GM19239 (cell line): ENCODE data around the gene SEMA3D.
"Not testable (repeated sequence)": the region's sequence is repeated elsewhere in the genome, so short reads cannot be mapped to it uniquely, and the experiment has no call there.

Experiments
- DNase-seq: peaks from one replicate; pipeline ENCODE4 v3.0.0; 2011; ENCODE audit warnings: low spot score; ENCODE audit not compliant: insufficient read length
- FAIRE-seq: peaks from 2 replicates; lab custom pipeline; 2011; peaks lifted over from hg19 to GRCh38; lab: Jason Lieb, UNC

Gene SEMA3D

DNA sequence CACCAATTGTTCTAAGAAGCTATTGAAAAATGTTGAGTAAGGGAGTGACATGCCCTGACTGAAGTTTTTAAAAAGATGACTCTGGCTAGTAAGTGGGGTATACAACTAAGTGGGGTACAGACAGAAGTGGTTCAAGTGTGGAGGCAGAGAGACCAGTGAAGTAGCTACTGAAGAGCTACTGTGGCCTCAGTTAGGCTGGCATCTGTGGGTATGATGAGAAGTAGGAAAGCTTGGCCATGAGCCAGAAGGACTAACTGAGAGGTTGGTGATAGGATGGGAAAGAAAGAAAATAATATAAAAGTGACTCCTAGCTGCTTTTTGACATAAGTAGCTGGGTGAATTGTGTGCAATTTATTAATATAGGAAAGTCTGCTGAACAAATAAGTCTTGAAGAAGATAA is 176.6 kb downstream of the SEMA3D start:
- FAIRE-seq (no peak), DNase-seq (no peak)

DNA sequence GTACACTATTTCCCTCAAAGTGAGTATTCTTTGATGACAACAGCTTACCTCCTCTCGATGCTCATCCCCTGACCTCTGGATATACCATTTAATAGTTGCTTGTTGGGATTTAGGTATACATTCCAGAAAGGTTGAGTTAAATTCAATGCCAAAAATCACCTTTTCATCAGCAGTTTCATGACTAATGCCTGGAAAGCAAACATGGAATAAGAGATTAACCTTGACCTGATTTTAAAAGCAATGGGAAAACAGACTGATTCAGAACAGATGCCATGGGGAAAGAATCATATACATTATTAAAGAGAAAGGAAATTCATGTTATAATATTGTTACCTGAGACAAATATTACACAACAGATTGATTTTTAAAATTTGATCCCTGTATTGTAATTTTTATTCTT is 180.1 kb downstream of the SEMA3D start:
- DNase-seq (no peak), FAIRE-seq (no peak)

DNA sequence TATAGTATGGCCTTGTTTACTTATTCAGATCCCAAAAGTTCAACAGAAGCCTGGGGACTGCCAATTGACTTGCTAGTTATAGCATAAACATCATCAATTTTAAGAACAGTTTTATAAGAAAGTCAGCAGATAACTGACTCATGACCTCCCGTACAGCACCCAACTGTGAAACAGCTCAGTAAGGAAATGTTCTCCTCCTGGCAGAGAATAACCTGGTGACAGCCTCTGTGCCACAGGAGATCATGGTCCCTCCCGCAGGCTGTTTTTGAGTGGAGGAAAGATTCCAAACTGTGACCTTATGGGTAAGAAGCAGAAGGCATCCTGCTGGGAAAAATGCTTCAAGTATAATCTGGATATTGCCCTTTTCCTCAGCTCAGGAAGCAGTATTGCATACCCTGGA is 182.5 kb downstream of the SEMA3D start:
- DNase-seq, result no peak
- FAIRE-seq, result no peak

DNA sequence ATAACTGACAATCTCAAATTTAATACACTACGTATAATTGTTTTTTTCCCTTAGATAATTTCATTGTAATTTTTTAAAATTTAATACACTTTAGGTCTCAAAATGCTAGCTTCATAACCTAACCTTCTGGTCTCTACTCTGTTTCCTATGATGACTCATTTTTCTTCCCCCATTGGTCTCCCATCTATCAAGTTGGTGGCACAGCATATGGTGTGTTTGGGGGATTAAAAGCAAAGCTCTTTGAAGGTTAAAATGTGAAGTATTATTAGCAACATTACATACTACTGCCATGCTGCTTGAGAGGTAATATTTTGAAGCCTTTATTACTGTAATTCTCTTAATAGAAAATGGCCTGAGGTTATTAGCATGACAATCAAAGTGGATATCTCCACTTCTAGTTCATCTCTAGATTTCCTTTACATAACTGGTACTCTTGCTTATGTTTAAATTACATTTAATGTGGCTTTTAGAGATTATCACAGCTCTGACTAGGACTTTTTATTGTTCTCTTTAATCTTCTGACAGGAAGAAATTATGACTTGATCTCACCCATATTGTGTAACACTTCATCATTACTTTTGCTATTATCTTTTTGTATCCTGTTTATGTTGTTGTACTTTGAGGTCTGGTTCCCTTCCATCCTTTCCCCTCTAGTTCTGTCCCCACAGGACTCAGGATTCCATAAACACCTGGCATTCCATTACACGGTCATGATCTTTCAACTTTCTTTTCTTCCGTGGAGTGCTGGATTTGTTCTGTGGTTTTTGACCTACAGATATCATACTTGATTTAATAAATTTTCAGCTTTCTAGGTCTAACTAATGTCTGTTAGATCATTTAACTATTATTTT is 185.1 kb downstream of the SEMA3D start:
- DNase-seq, result no peak
- no peak for FAIRE-seq

DNA sequence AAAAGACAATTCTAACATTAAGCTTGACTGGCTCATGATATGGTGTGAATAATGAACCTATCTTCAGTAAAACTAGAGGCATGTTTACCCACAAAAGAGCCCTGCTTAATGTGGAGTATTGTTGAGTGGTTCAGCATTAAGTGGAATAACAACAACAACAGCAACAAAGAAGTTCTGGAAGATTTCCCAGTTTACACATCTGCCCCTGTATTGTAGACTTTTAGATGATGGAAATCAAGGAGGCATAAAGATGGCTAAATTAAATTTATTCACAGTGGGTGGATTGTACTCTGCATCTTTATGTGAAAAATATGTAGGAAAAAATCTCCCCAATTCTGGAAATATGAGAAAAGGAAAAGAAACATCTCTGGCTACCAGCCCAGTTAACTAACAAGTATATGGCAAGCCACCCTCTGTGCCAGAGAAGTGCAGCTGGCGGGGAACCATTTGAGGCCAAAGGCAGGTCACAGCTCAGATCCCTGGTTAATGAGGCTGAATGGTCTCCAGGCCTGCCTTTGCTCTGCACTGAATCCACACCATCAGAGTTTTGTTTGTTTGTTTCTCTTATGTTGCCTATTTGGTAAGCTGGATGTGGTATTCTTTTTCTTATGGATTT is 186.0 kb downstream of the SEMA3D start:
- DNase-seq (no peak), FAIRE-seq (no peak)

DNA sequence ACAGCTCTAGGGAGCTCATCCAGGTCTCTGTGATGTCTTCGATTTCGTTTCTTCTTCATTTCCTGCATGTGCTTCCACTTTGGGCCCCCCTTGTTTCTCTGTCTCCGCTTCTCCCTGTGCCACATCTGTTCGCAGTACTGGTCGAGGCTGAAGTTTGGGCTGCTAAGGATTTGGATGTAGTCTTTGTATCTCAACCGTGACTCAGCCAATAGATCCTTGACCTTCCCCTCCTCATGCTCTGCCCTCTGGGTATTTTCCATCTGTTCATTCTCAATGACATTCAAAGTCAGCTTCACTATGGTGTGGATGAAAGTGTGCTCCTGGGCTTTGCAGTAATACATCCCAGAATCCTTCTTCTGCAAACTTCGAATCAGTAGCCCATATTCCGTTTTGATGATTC is 187.4 kb downstream of the SEMA3D start:
- FAIRE-seq (no peak), DNase-seq (no peak)

DNA sequence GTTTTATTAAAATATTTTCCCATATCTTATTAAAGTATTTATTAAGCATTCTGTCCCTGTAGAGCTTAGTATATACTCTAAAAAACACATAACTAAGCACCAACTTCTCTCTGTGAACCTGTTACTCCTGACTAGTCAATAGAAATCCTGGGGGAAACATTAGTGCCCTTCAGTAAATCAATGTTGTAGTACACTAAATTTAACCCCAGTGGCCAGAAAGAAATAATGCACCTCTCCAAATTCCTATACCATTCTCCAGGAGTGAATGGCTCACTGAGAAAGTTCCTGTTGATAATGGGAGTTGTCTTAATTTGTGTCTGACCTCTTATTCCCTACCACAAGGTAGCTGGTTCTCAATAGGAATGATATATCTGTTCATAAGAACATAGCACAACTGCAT is 188.2 kb downstream of the SEMA3D start:
- no peak for FAIRE-seq
- DNase-seq, result no peak

DNA sequence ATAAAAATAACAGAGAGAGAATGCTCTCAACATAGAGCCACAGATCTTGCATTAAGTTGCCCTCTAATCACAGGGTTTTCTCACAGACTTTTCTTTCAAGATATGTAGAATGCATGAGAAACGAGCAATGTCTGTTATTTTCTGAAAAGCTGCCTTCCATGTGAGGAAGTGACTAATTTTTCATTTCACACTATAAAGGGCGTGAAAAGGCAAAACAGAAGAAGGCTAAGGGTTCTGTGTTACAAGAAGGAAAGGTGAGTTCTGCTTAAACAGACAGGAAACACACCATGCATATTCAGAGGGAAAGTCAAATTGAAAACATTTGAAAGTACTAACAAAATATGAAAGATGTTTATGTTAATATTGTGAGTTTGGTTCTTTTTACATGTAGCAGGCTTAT is 189.2 kb downstream of the SEMA3D start:
- no peak for FAIRE-seq
- no peak for DNase-seq

DNA sequence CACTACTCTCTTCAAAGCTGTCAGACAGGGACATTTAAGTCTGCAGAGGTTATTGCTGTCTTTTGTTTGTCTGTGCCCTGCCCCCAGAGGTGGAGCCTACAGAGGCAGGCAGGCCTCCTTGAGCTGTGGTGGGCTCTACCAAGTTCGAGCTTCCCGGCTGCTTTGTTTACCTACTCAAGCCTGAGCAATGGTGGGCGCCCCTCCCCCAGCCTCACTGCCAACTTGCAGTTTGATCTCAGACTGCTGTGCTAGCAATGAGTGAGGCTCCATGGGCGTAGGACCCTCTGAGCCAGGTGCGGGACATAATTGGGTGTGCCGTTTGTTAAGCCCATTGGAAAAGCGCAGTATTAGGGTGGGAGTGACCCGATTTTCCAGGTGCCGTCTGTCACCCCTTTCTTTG is 193.9 kb downstream of the SEMA3D start:
- FAIRE-seq, DNase-seq: not testable (repeated sequence)

DNA sequence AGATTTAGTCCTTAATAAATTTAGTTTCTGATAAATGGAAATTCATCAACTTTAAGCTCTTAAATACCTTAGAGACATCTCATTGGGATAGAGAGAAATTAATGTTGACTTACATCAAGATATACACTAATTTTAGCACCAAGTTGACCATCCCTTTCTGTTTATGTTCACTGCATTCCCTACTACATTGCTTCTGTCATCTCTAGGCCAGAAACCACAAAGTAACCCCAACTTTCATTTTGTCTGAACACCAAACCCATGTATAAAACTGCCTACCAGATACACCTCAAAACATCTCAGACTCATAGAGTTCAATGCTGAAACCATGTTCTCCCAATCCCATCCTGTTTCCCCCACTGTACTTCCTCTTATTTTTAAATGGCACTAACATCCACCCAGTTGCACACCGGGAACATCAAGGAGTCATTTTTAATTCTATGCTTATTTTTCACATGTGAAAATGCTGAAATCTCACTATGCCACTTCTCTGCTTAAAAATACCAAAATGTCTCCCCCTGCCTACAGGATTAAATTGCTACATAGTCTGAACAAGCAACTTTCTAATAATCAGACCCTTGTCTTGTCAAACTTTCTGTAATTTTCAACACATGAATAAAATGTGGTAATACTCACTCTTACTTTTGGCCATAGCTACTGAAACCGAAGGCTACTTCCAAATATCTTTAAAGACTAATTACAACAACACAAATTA is 201.6 kb downstream of the SEMA3D start:
- FAIRE-seq (no peak), DNase-seq (no peak)

DNA sequence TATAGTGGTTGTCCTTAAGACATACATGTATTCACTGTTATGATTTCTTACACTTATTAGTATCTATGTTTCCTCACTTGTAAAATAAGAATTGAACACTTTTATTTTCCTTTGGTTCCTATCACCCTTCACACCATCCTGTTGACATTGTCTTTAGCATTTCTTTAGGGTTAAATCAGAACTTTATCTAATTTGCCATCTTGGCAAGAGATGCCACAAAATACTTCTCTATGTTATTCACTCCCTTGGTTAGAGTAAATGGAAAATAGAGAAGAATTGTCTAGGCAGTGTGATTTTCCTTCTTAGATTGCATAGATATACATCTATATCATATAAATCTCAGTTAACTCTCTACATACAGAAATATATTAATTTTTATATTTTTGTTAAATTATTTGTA is 204.7 kb downstream of the SEMA3D start:
- FAIRE-seq (no peak), DNase-seq (no peak)

DNA sequence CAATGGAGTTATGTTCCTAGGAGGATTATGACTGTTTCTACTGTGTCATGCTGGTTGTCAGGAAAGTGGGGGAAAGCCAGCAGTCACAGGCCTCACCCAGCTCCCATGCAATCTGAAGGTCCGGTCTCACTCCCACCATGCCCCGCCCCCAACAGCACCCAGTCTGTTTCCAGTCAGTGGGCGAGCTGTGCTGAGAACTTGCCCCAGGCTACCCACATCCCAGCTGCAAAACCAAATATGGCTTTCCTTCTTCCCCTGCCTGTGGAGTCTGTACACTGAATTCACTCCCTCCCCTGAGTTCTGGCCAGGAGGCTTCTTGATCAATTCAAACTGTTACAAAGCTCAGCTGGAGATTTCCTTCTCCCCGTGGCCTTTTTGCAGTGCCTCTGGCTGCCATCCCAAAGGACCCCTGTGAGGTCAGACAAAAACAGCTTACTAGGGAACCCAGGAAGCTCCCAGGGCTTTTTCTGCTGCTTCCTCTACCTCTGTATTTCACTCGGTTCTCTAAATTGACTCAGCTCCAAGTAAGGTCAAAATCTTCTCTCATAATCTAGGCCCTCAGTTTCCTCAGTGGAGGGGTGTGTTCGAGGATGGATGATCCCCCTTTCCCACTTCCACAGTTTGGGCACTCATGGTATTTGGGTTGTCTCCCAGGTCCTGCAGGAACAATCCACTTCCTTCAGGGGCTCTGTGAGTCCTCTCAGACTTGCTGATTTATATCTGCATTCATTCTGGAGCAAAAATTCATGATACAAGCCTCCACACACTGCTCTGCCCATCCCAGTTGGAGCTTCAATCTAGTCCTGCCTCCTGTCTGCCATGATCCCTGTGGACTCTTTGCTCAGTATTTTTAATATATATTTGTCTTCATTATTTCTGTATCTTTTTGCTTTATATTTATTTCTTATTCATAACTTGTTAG is 205.5 kb downstream of the SEMA3D start:
- FAIRE-seq, result no peak
- no peak for DNase-seq

DNA sequence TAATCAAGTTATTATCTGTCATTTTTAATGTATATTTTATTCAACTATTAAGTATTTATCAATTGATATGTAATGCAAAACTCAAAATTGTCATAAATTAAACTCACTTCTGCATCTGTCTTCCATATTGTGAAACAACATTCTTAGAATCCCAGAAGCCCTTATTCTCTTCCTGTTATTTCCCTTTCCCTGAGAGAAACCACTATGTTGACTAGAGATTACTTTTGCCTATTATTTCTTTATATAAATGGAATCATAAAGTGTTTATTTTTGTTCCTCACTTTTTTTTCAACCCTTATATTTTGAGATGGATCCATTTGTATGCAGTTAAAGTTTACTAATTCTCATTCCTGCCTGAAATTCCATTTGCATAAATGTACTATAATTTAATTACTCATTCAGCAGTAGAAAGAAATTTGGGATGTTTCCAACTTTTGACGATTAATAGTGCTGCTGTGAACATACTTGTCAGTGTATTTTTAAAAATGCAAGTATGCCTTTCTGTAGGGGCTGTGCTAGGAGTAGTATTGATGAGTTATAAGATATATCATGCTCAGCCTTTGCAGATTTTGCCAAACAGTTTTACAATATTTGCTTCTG is 211.2 kb downstream of the SEMA3D start:
- DNase-seq, result no peak
- no peak for FAIRE-seq

DNA sequence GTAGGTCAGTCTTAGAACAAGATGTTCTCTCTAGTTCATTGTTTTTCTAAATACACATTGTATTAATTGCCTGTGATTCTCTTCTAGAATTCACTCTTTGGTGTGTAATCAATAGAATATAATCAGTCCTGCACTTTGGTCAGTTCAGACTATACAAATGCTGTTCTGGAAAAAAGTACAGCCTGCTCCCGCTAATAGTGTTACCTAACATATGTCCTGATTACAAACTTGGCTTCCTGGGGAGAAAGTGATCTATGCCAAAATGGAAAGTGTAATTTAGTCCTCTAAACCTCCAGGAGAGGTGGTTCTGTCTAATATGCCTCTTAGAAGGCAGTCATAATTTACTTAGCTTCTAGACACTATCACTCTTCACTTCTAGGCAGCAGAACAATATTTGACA is 215.5 kb downstream of the SEMA3D start:
- FAIRE-seq, result no peak

DNA sequence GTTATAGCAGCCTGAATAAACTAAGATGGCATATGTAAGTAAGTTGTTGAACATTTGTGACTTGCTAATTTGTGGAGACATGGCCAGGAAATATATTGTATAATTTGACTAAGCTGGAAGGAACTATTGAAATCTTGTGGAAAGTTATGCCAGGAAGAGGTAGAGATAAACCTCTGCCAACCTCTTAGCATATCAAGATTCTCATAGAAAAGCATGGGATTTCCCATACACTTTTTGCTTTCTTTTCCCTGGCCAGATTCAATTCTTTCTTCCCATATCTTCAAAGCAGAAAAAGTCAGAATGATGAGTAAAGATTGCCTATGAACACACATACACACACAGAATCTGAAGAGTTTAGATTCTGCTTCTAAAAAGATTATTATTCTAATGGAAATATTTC is 216.2 kb downstream of the SEMA3D start:
- FAIRE-seq, result no peak

More for the DNA sequence above, 215.5 kb downstream of the SEMA3D start:
- DNase-seq, result no peak

DNA sequence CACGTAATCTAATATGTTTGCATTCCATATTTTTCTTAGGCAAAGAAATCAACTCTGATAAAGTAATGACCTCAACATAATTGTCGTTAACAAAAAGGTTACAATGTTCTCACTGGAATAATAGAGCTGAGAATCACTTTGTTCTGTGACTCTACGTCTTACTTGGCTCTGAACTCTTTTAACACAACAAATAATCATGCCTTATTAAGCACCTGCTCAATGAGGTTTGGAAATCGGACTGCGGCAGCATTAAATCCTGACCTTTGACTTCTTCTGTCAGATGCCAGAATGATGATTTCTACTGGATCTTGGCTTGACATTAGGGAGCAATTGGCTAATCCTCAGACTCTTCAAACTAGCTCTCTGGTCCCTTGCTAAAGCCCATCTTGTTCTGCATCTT is 233.6 kb downstream of the SEMA3D start:
- DNase-seq, result no peak
- no peak for FAIRE-seq

More for the DNA sequence above, 216.2 kb downstream of the SEMA3D start:
- DNase-seq, result no peak

DNA sequence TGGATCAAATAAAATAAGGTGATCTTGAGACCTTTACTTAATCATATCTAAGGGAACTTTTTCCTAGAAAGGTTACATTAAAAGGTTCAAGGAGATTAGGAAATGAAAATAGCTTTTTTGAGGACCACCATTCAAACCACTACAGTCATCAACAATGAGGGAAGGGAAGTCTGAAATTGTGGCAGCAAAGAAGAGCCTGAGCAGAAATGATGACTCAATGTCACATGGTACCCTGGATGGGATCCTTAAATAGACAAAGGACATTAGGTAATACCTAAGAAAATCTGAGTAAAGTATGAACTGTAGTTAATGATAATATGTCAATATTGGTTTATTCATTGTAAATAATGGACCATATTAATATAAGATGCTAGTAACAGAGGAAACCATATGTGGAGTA is 236.0 kb downstream of the SEMA3D start:
- no peak for DNase-seq
- no peak for FAIRE-seq

DNA sequence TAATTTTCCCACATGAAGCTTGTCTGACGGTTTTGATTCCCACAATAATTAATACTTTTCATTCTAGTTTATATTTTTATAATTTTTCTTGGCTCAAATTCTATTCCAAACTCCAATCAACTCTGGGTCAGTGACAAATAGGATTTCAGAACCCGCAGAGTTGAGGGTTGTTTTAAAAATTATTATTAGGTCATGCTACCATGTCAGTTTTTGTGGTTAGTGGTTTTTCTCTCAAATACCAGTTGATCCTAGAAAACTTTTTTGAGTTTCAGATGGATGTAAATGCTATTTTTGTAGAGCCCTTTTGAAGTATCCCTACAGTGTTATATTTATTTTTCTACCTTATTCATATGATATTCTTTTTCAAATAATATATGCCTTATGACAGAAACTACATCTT is 237.4 kb downstream of the SEMA3D start:
- FAIRE-seq (no peak), DNase-seq (no peak)

DNA sequence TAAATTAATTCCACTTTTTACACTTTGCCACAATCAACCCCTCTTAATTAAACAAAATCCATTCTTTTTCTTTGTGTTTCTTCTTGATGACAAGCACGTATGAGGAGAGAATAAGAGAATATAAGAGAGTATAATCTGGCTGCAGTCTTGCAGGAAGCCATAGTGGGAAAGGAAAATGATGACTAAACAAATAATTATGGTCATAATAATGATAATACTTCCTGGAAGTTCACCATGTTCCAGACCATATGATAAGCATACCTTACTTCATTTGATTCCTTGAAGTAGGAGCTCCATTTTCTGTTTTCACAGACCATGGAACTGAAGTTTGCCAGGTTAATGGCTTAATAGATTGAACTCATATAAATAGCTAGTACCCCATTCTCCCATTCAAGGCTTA is 237.8 kb downstream of the SEMA3D start:
- no peak for FAIRE-seq
- no peak for DNase-seq

DNA sequence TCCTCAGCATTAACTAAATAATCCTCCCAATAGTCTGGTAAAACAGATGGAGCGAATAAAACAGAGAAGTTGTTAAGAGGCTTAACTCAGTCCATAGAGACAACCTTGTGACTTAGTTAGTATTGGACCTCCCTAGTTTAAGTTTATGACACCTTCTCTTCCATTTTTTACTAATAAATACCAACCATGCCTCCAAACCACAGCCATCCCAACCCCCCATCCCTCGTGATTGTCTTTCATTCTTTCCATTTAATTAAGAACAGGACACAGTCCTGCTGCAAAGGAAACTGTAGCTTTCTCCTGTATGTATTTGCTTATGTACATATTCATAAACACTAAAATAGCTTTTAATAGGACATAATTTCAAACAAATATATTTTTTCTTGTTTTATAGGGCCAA is 238.2 kb downstream of the SEMA3D start:
- no peak for FAIRE-seq
- DNase-seq, result no peak
